GM21360 (cell line): ENCODE results near the gene TTI1.
A peak's percentile ranks its signal among the peaks of the same experiment; 100 is the strongest.

Experiments used
- ATAC-seq: cut with Tn5 transposase; IDR thresholded peaks from one replicate; pipeline ENCODE4 v1.9.1; 2021; ENCODE audit warnings: mild to moderate bottlenecking, moderate library complexity; ENCODE audit not compliant: unreplicated experiment

The TTI1 gene

DNA sequence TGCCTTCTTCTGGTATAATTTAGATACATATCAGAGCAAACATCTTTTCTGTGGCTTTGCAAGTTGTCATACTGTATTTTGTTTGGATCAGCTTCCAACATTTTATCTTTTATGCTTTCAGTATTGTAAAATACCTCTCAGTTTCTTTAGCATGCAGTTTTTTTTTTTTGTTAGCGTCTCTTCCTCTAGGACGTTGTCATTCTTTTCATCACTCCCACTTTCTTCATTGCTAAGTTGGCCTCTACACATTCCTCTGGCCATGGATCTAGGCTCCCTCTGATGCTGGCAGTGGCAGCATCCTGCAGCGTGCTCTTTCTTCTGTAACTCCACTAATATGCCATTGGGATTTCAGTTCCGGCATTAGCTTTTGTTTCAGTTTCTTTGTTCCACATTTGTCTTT lies 22.0 kb upstream of the TTI1 start:
- no peak for ATAC-seq

DNA sequence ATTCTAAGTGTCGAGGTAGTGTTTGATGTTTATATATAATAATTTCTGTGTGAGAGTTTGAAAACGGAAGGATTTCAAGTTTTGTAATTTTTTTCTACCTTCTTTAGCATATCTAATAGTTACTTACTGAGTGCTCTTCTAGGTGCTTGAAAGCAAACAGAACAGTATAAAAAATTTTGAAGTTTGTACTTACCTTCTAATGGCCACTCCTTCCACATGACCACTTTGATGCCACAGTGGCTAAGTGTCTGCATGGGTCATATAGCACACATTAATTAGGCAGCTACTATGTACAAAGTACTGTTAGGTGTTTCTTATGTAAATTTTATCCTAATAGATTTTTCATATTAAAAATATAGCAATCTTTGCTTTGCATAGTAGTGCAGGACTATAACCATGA lies 21.4 kb upstream of the TTI1 start:
- no peak for ATAC-seq

GRCh38 chr20:38052870-38053269 lies 19.6 kb upstream of the TTI1 start:
- ATAC-seq, result no peak

DNA sequence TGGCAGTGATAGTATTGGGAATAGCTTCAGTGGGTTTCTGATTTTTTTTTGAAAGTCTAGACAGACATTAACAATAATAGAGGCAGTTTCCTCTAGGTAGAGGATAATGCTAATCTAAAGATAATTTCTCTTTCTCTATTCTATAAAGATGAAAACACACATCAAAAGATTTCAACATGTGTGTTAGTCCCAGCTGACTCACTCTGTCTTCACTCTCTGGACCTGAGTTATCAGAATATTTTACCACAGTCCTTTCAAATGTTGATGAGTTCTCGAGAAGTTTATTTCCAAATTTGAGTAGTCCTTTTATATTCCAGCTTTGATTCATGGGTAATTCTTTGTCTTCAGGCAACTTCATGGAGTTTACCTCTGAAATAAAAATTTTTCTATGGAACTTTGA lies 17.4 kb upstream of the TTI1 start:
- ATAC-seq, result no peak

GRCh38 chr20:38049800-38050199 lies 16.5 kb upstream of the TTI1 start:
- no peak for ATAC-seq

DNA sequence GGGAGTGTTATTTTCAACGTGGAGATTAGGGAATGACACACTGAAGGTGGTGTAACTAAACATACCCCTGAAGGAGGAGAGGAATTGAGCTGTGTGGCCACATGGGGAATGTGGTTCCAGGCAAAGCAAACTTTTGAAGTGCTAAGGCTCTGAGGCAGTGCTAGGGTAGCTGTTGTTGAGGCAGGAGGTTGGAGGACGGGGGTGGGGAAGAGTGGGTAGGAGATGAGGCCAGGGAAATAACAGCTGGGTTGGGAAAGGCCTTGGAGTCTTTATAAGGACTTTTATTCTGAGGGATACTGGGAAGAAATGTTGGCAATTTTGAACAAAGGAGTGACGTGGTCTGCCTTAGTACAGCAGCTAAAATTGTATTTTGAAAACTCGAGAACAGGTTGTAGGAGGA lies 13.3 kb upstream of the TTI1 start:
- no peak for ATAC-seq

- ATAC-seq, result no peak
Observed at GRCh38 chr20:38044685-38045084, 11.4 kb upstream of the TTI1 start.

DNA sequence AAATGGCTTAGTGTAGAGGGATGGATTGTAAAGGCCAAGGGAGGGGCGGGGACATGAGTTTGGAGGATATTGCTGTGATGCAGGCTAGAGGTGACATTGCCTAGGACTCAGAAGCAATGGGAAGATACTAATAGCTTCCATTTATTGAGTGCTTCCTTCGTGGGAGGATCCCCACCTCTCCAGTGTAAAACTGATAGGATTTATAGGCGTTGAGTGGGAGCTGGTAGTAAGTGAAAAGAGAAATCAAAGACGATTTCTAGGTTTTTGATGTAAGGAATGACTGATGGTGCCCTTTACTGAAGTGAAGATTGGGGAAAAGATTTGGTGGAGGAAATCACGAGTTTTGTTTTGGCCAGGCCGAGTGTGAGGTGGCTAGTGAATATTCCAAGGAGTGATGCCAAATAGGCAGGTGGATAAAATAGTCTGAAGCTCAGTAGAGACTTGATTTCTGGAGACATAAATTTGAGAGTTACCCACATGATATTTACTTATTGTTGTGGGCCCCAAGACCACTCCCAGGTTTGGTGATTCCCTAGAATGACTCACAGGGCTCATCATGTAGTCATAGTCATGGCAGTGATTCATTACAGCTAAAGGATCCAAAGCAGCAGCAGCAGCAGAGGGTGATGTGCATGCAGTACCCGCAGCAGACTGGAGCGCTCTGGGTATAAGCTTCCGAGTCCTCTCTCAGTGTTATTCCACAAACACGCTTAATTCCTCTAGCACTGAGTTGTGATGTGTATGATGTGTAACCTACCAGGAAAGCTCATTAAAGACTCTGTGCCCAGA lies 10.4 kb upstream of the TTI1 start:
- ATAC-seq, result no peak

DNA sequence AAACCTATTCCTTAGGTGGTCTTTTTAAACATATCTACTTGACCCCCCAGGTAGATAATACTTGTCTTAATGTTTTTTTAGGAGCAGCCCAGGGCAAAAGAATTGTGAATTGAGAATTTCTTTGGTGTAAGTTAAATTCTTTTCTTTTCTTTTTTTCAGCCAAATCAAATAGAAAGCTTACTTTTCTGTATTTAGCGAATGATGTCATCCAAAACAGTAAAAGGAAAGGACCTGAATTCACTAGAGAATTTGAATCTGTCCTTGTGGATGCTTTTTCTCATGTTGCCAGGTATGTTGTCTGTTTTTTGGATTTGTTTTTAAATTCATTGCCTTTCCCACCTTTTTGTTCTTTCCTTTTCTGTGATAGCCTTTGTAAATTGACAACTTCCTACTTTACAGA lies 7.0 kb upstream of the TTI1 start:
- no peak for ATAC-seq

- no peak for ATAC-seq
Observed at GRCh38 chr20:38036366-38036765, 3.1 kb upstream of the TTI1 start.

GRCh38 chr20:38034961-38035360 lies 1.7 kb upstream of the TTI1 start:
- no peak for ATAC-seq

- ATAC-seq, result peak; percentile 19
Observed at GRCh38 chr20:38034108-38034649, 923 bp upstream of the TTI1 start.

DNA sequence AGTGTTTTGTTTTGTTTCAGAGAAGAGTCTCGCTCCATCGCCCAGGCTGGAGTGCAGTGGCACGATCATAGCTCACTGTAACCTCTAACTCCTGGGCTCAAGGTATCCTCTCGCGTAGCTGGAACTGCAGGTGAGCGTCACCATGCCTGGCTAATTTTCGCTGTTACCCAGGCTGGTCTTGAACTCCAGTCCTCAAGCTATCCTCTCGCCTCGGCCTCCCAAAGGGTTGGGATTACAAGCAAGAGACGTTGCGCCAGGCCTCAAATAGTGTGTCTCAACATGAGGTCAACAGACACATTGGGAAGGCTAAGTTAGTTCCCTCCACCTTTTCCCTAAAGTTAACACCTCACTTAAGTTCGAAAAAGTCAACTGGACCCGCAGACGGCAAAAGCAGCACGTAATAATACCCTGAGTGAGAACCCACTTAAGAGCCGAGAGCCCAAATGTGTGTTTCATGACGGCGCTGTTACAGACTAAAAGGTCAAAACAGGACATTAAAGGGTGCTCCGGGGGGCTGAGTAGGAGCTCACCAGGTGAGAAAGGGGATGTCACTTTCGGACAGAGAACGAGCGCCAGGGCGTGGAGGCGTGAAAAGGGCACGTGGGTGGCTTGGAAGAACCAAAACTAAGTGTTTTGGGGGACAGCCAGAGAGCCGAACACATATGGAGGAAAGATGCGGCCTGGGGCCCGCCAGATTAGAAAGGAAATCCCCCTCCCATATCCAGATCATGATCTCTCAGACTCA lies 499 bp downstream of the TTI1 start:
- peak; percentile 38 for ATAC-seq

GRCh38 chr20:38031957-38032356 lies 1.3 kb downstream of the TTI1 start:
- ATAC-seq, result no peak

DNA sequence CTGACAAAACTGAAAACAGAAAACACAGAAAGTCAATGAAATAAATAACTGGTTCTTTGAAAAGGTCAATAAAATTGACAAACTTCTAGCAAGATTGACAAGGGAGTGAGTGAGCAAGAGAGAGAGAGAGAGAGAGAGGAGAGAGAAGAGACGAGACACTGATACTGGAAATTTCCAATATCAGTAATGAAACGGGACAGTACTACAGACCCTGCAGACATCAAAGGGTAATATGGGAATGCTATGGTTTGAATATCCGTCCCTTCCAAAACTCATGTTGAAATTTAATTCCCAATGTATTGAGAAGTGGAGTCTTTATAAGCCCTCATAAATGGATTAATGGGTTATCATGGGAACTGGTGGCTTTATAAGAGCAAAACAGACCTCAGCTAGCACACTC lies 3.8 kb downstream of the TTI1 start:
- ATAC-seq, result no peak

- no peak for ATAC-seq
Observed at GRCh38 chr20:38024496-38024895, 8.8 kb downstream of the TTI1 start.

GRCh38 chr20:38023181-38024001 lies 9.9 kb downstream of the TTI1 start:
- no peak for ATAC-seq

GRCh38 chr20:38021087-38021772 lies 12.0 kb downstream of the TTI1 start:
- no peak for ATAC-seq

- no peak for ATAC-seq
Observed at GRCh38 chr20:38018385-38018784, 14.9 kb downstream of the TTI1 start.

- ATAC-seq, result no peak
Observed at GRCh38 chr20:38017959-38018358, 15.3 kb downstream of the TTI1 start.

- ATAC-seq, result no peak
Observed at GRCh38 chr20:38013887-38014286, 19.4 kb downstream of the TTI1 start.
